ENCODE measurements around the gene E2F8.

Gene E2F8

DNA sequence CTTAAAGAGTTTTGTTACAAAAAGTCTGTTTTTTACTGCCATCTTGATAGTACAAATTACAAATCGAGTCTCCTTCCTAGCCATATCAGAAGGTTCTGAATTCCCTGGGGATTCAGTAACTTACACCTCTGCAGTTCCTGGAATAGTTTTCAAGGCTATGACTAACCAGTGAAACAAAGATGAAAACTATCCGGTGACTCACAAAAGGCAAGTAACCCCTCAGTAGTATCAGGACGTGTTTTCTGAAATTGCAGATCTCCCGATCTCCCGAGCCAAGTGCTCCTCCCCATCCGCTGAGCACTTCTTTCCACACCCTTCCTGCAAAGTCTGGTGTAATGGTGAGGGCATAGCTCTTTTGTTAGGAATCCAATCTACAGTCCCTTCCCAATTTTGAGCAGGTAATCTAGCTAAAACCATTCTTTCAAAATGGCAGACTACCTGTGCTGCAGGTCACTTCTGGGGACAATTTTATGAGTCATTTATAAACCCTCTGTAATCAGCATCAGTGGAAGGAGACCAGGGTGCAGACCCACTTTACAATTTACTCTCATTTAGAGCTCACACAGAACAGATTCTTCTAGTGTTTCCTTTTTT is 7.7 kb downstream of the E2F8 start:
- no peak for TF ChIP-seq CTCF (IDR thresholded peaks at IDR 0.05; ENCODE audit: control insufficient read depth, extremely low read depth, insufficient read depth)
- no peak overlapping the region for H3K4me3 ChIP-seq (ENCODE audit: low read depth, low read length)
- DNase-seq (ENCODE audit: low read depth) = no peak

- H3K4me3 ChIP-seq (ENCODE audit: low read depth, low read length) = no peak overlapping the region
- no peak for TF ChIP-seq CTCF (IDR thresholded peaks at IDR 0.05; ENCODE audit: control insufficient read depth, extremely low read depth, insufficient read depth)
- DNase-seq (ENCODE audit: low read depth) = no peak
Observed at GRCh38 chr11:19229671-19230070, 11.1 kb downstream of the E2F8 start.

GRCh38 chr11:19228968-19229367 is 11.8 kb downstream of the E2F8 start:
- DNase-seq (ENCODE audit: low read depth) = no peak
- TF ChIP-seq CTCF (IDR thresholded peaks at IDR 0.05; ENCODE audit: control insufficient read depth, extremely low read depth, insufficient read depth) = no peak

DNA sequence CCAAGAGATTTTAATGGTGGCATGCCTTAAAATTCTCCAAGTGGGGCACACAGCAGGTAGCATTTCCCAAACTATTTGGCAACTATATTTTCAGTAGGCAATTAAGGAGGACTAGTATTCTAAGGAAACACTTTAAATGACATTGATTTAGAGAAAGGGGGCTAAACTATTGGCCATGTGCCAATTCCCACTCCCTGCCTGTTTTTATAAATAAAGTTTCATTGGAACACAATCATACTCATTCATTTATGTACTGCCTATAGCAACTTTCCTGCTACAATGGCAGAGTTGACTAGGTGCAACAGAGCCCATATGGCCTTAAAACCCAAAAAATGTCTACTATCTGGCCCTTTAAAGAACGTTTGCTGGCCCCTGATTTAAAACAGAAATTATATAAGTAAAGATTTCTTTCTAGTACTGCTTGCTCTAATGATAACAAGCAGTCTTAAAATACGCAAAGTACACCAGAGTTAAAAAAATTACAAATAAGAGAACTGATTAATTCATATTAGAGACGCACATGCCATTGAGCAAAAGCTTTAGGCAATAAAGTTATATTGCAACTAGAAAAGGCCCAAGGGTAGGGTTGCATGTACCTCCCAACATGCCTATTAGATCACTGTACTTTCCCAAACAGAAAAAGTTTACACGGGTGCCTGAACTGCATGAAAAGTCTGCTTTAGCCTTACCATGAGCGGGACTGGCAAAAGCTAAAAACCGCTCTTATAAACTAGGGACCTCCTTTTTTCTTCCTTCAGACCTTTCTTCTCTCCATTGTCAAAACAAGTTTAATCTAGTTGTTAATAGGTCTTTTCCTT is 14.2 kb downstream of the E2F8 start:
- no peak overlapping the region for H3K4me3 ChIP-seq (ENCODE audit: low read depth, low read length)
- no peak for TF ChIP-seq CTCF (IDR thresholded peaks at IDR 0.05; ENCODE audit: control insufficient read depth, extremely low read depth, insufficient read depth)
- DNase-seq (ENCODE audit: low read depth) = no peak

More at GRCh38 chr11:19228968-19229367, 11.8 kb downstream of the E2F8 start:
- H3K4me3 ChIP-seq (ENCODE audit: low read depth, low read length) = no peak overlapping the region

GRCh38 chr11:19225581-19225980 is 15.2 kb downstream of the E2F8 start:
- TF ChIP-seq CTCF (IDR thresholded peaks at IDR 0.05; ENCODE audit: control insufficient read depth, extremely low read depth, insufficient read depth) = no peak
- no peak for DNase-seq (ENCODE audit: low read depth)

DNA sequence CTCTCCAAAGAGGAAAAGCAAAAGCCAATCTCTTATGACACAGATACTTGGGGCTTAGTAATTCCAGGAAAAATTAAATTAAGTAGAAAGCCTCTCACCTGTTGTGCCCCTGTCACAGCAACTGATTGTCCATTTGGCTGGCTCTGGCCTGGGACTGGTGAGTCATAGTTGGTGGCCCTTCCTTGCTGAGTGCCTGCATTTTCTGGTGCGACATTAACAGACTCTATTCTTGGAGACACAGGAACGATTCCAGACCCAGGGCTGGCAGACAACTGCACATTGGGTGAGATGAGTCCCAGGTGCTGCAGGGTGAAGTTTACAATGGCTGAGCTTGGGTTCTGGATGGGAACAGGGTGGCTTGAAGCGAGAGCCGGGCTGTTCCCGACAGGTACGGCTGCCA is 15.6 kb downstream of the E2F8 start:
- no peak for DNase-seq (ENCODE audit: low read depth)
- H3K4me3 ChIP-seq (ENCODE audit: low read depth, low read length) = no peak overlapping the region
- no peak for TF ChIP-seq CTCF (IDR thresholded peaks at IDR 0.05; ENCODE audit: control insufficient read depth, extremely low read depth, insufficient read depth)

More at GRCh38 chr11:19225581-19225980, 15.2 kb downstream of the E2F8 start:
- H3K4me3 ChIP-seq (ENCODE audit: low read depth, low read length) = no peak overlapping the region
